Measurements from ENCODE around the gene CERK. TPM values are rescaled to one million over a fixed set of nuclear protein-coding genes. Genes with fewer than 3 reads are reported as not detected.
A peak's percentile ranks its signal among the peaks of the same experiment; 100 is the strongest.

The CERK gene
- total RNA-seq, 2 donors from 2014 or later, result 54.9 to 57.6 TPM

- H3K27me3 Mint-ChIP-seq (ENCODE audit: insufficient read depth), result no peaks in the 10 kb centered on the region
- DNase-seq, result no peak
- peak overlapping the region; percentile 97 for H3K9ac ChIP-seq (ENCODE audit: extremely low read depth, low read length, poor library complexity, severe bottlenecking)
- 34 to 60% methylated on average over 5 to 13 of the region's 13 CpGs for WGBS, 2 experiments (ENCODE audit: insufficient coverage in 1 of 2, insufficient read length in 1 of 2)
- H3K4me1 ChIP-seq (ENCODE audit: control insufficient read depth, insufficient read depth, low read length), result peaks cover 13% of the 10 kb centered on the region
- no peak for TF ChIP-seq CTCF (conservative IDR thresholded peaks at IDR 0.05)
- H3K27ac Mint-ChIP-seq, result peak overlapping the region; percentile 100
- peak overlapping the region; percentile 99 for H3K4me3 Mint-ChIP-seq
- H3K36me3 Mint-ChIP-seq (ENCODE audit: low read depth), result peaks cover 19% of the 10 kb centered on the region
- H3K27me3 ChIP-seq (ENCODE audit: control insufficient read depth, insufficient read depth, low read length, poor library complexity, severe bottlenecking), result no peaks in the 10 kb centered on the region
- H3K36me3 ChIP-seq (ENCODE audit: control insufficient read depth, insufficient read depth, low read length), result peaks cover 15% of the 10 kb centered on the region
- no peaks in the 10 kb centered on the region for H3K9me3 ChIP-seq (ENCODE audit: control insufficient read depth, low read length)
- H3K4me3 ChIP-seq (ENCODE audit: low read length), result peak overlapping the region; percentile 92
- no peak overlapping the region for H3K27ac ChIP-seq (ENCODE audit: low read depth, low read length)
- peaks cover 3% of the 10 kb centered on the region for H3K9me3 Mint-ChIP-seq
- peaks cover 37% of the 10 kb centered on the region for H3K4me1 Mint-ChIP-seq
Measured at GRCh38 chr22:46763051-46763705, 25.1 kb upstream of the CERK start.

GRCh38 chr22:46762238-46763050, 24.4 kb upstream of the CERK start, which contains the start of gene TBC1D22A:
Gene TBC1D22A (plus strand): TSS chr22:46762650. CDS start chr22:46762787, 137 bp downstream.
- peak within 1 kb of the TSS; percentile 99 for H3K4me3 Mint-ChIP-seq

More at GRCh38 chr22:46762238-46763050, 24.4 kb upstream of the CERK start, which contains the start of gene TBC1D22A:
- Mint-ChIP-seq H3K27me3 (ENCODE audit: insufficient read depth) (no peaks in the 10 kb centered on the region), H3K4me1 (peaks cover 37% of the 10 kb centered on the region), H3K36me3 (ENCODE audit: low read depth) (peaks cover 15% of the 10 kb centered on the region), H3K27ac (peak within 1 kb of the TSS; percentile 100), H3K9me3 (peaks cover 5% of the 10 kb centered on the region)
- Histone ChIP-seq H3K36me3 (ENCODE audit: control insufficient read depth, insufficient read depth, low read length) (peaks cover 18% of the 10 kb centered on the region), H3K4me1 (ENCODE audit: control insufficient read depth, insufficient read depth, low read length) (peaks cover 13% of the 10 kb centered on the region), H3K4me3 (ENCODE audit: low read length) (peak within 1 kb of the TSS; percentile 92), H3K9me3 (ENCODE audit: control insufficient read depth, low read length) (peaks cover 2% of the 10 kb centered on the region), H3K27me3 (ENCODE audit: control insufficient read depth, insufficient read depth, low read length, poor library complexity, severe bottlenecking) (no peaks in the 10 kb centered on the region), H3K9ac (ENCODE audit: extremely low read depth, low read length, poor library complexity, severe bottlenecking) (peak within 1 kb of the TSS; percentile 97), H3K27ac (ENCODE audit: low read depth, low read length) (peak within 1 kb of the TSS; percentile 79)
- peak; percentile 5 for TF ChIP-seq CTCF (conservative IDR thresholded peaks at IDR 0.05)
- peak; percentile 97 for DNase-seq
- 0% methylated on average over 39 to 66 of the region's 66 CpGs for whole genome bisulfite sequencing, 2 experiments (ENCODE audit: insufficient coverage in 1 of 2, insufficient read length in 1 of 2)

All from endodermal cell (in vitro differentiated cells).